MCF 10A (cell line): ENCODE data around the gene PSMA5. TPM values are rescaled to one million over a fixed set of nuclear protein-coding genes. Genes with fewer than 3 reads are reported as not detected.

Experiments used
- BruUV-seq: library from RNA; stranded (reverse); fragments of 400-500 nt; replicated peaks from 2 replicates; lab custom pipeline; 2021; lab: Mats Ljungman, UMichigan
- CTCF ChIA-PET: fragments of 300-600 bp; sonication (Branson Sonifier 250); formaldehyde crosslinking; extraction: SDS; loops from one replicate; lab custom pipeline; 2021; ENCODE audit warnings: antibody characterized with exemption, inconsistent platforms; lab: Yijun Ruan, JAX
- POLR2A ChIA-PET: fragments of 300-600, 350-650 bp; sonication (Branson Sonifier 250); formaldehyde crosslinking; extraction: SDS; loops from one replicate; lab custom pipeline; 2020; ENCODE audit warnings: antibody characterized with exemption, inconsistent platforms; lab: Yijun Ruan, JAX
- DNase-seq: peaks from one replicate; pipeline ENCODE4 v3.0.0-alpha.2; 2018; ENCODE audit not compliant: unreplicated experiment
- H3K27ac Mint-ChIP-seq: one replicate; pipeline ENCODE4 v1.8.0; 2022; ENCODE audit warnings: mild to moderate bottlenecking, low read depth, mixed read lengths; ENCODE audit not compliant: unreplicated experiment
- H3K27me3 Mint-ChIP-seq: one replicate; pipeline ENCODE4 v1.8.0; 2022; ENCODE audit warnings: mixed read lengths; ENCODE audit not compliant: insufficient read depth, unreplicated experiment
- H3K36me3 Mint-ChIP-seq: one replicate; pipeline ENCODE4 v1.8.0; 2022; ENCODE audit warnings: mild to moderate bottlenecking, moderate library complexity, mixed read lengths; ENCODE audit not compliant: insufficient read depth, unreplicated experiment
- H3K4me1 Mint-ChIP-seq: one replicate; pipeline ENCODE4 v1.8.0; 2022; ENCODE audit warnings: mixed read lengths; ENCODE audit not compliant: insufficient read depth, unreplicated experiment
- H3K4me3 Mint-ChIP-seq: one replicate; pipeline ENCODE4 v1.8.0; 2022; ENCODE audit warnings: mild to moderate bottlenecking, moderate library complexity, mixed read lengths; ENCODE audit not compliant: unreplicated experiment
- H3K9me3 Mint-ChIP-seq: one replicate; pipeline ENCODE4 v1.8.0; 2022; ENCODE audit warnings: mixed read lengths; ENCODE audit not compliant: unreplicated experiment
- intact Hi-C: fragments of 100-400 bp; cut with micrococcal nuclease; formaldehyde crosslinking; loops from 2 replicates; pipeline ENCODE4 v1.14.1; 2022
- total RNA-seq: library from RNA; stranded (reverse); gene quantifications from 2 replicates; pipeline ENCODE4 v1.2.3, GENCODE V29; 2022
- TF ChIP-seq, protein P1 (sequence below): fragments of 200-600 bp; IDR thresholded peaks from one replicate; pipeline ENCODE4 v1.8.0; 2022; ENCODE audit warnings: antibody characterized with exemption, mild to moderate bottlenecking; ENCODE audit not compliant: unreplicated experiment

PSMA5 gene
- total RNA-seq, 1 experiment from 2014 or later: 113 TPM

DNA sequence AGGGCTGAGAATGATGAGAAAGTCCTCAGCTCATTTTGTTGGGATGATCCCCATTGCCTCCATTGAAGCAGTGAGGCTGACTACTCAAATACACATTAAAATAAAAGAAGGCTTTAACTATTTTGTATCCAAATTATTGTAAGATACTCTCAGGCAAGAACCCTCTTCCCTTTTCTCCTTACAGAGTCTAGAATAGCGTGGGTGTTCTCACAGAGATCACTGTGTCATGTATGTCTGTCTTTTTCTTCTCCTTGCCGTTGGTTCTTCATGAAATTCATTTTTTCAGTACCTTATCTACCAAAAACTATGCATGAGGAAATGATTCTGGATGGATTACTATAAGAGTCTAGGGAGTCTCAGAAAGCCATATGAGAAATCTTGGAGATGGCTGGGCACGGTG, 58.6 kb downstream of the PSMA5 start:
- POLR2A ChIA-PET: no interaction called here
- Mint-ChIP-seq H3K9me3 (no peaks in the 10 kb centered on the region), H3K4me3 (no peak overlapping the region), H3K27me3 (no peaks in the 10 kb centered on the region), H3K27ac (no peak overlapping the region), H3K36me3 (peaks cover 14% of the 10 kb centered on the region), H3K4me1 (peaks cover 21% of the 10 kb centered on the region)
- TF ChIP-seq, protein P1, sequence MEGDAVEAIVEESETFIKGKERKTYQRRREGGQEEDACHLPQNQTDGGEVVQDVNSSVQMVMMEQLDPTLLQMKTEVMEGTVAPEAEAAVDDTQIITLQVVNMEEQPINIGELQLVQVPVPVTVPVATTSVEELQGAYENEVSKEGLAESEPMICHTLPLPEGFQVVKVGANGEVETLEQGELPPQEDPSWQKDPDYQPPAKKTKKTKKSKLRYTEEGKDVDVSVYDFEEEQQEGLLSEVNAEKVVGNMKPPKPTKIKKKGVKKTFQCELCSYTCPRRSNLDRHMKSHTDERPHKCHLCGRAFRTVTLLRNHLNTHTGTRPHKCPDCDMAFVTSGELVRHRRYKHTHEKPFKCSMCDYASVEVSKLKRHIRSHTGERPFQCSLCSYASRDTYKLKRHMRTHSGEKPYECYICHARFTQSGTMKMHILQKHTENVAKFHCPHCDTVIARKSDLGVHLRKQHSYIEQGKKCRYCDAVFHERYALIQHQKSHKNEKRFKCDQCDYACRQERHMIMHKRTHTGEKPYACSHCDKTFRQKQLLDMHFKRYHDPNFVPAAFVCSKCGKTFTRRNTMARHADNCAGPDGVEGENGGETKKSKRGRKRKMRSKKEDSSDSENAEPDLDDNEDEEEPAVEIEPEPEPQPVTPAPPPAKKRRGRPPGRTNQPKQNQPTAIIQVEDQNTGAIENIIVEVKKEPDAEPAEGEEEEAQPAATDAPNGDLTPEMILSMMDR: no peak
- intact Hi-C loops: no loop called here
- DNase-seq: no peak
- CTCF ChIA-PET: interaction anchor here (1.1 to 1.5 kb wide), 2 partner anchors 11 to 16 kb away, joined by 3 to 7 read pairs; no protein-coding TSS in a partner anchor
- BruUV-seq: no TSS peak

DNA sequence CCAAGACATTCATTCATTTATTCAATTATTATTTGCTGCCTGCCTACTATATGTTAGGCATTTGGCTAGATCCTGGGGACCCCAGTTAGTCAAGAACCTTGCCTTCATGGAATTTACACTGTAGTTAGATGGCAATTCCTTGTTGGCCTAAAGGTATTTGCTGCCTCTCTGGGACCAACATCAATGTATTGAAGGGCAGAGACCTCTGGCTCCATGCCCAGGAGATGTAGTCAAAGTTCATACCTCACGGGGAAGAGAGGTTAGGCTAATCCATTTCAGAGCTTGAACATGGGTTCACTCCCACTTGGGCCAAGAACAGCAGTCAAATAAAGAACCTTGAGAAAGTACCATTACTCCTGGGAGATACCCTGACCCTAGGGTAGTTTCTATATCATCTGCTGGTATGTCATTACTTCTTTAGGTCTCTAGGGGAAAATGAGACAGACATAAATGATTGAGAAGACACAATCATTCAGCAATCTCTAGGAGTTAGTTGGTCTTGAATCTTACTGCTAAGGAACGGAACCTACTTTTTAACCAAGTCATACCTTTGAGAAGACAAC, 60.5 kb downstream of the PSMA5 start:
- intact Hi-C loops: no loop called here
- ChIA-PET POLR2A (interaction anchor here (0.7 to 1.3 kb wide), 3 partner anchors 26 to 33 kb away, joined by 3 read pairs; no protein-coding TSS in a partner anchor), CTCF (interaction anchor here (1.3 to 1.5 kb wide), 2 partner anchors 9 to 89 kb away, joined by 3 to 5 read pairs; no protein-coding TSS in a partner anchor)
- peak; percentile 13 for DNase-seq
- H3K4me3 Mint-ChIP-seq: no peak overlapping the region
- H3K27me3 Mint-ChIP-seq: no peaks in the 10 kb centered on the region
- TF ChIP-seq, protein P1: no peak
- H3K9me3 Mint-ChIP-seq: no peaks in the 10 kb centered on the region
- H3K27ac Mint-ChIP-seq: no peak overlapping the region
- H3K36me3 Mint-ChIP-seq: peaks cover 14% of the 10 kb centered on the region
- H3K4me1 Mint-ChIP-seq: peaks cover 7% of the 10 kb centered on the region
- BruUV-seq: no TSS peak

DNA sequence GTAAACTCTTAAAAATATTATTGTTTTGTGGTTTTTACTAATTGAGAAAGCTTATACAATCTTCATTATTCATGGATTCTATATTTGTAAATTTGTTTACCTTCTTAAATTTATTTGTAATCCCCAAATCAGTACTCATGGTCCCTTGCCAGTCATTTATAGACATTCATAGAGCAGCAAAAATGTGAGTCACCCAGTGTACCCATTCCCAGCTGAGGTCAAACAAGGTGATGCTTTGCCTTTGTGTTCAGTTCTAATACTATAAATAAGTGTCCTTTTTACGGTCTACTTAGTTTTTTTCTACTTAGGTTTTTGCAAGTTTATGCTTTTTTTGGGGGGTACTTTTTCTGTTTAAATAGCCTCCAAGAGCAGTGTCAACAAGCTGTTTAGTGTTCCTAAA, 64.6 kb downstream of the PSMA5 start:
- no peaks in the 10 kb centered on the region for H3K27me3 Mint-ChIP-seq
- no peaks in the 10 kb centered on the region for H3K9me3 Mint-ChIP-seq
- DNase-seq: peak; percentile 21
- H3K36me3 Mint-ChIP-seq: peaks cover 6% of the 10 kb centered on the region
- no peaks in the 10 kb centered on the region for H3K4me1 Mint-ChIP-seq
- POLR2A ChIA-PET: interaction anchor here (0.6 to 1.5 kb wide), 2 partner anchors 10 to 12 kb away, joined by 3 read pairs; no protein-coding TSS in a partner anchor
- no peak overlapping the region for H3K27ac Mint-ChIP-seq
- CTCF ChIA-PET: interaction anchor here (0.6 to 1.0 kb wide), 3 partner anchors 37 to 85 kb away, joined by 3 to 6 read pairs (median 3); partner anchors contain the start of gene SORT1
- intact Hi-C loops: no loop called here
- TF ChIP-seq, protein P1: no peak
- no TSS peak for BruUV-seq
- no peak overlapping the region for H3K4me3 Mint-ChIP-seq

DNA sequence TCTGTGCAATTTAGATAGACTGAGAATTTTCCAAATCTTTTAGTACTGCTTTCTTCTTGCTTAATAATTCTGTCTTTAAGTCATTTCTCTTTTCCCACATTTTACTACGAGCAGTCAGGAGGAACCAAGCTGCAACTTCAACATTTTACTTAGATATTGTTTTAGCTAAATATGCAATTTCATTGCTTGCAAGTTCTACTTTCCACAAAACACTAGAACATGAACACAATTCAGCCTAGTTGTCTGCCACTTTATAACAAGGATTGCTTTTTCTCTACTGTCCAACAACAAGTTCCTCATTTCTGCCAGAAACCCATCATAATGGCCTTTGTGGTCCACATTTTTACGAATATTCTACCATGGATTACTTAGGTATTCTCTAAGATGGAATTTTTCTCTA, 65.2 kb downstream of the PSMA5 start:
- intact Hi-C loops: no loop called here
- TF ChIP-seq, protein P1: no peak
- Mint-ChIP-seq H3K9me3 (no peaks in the 10 kb centered on the region), H3K27me3 (no peaks in the 10 kb centered on the region), H3K4me3 (no peak overlapping the region), H3K27ac (no peak overlapping the region), H3K4me1 (no peaks in the 10 kb centered on the region), H3K36me3 (peaks cover 6% of the 10 kb centered on the region)
- BruUV-seq: no TSS peak
- ChIA-PET POLR2A (interaction anchor here (0.9 to 1.5 kb wide), 2 partner anchors 9 to 31 kb away, joined by 3 to 4 read pairs; no protein-coding TSS in a partner anchor), CTCF (interaction anchor here (0.7 to 1.0 kb wide), 3 partner anchors 37 to 84 kb away, joined by 3 read pairs; partner anchors contain the start of gene SORT1)
- DNase-seq: no peak
